SK-N-SH treated with all-trans-retinoic acid at 6 μM for 48 hours (cell line): ENCODE measurements around the gene MX2.

Experiments
- ATAC-seq: fragments of 200-7000 bp; cut with Tn5 transposase; 3 replicates; pipeline ENCODE4 v1.9.1; 2020; ENCODE audit warnings: mild to moderate bottlenecking, moderate library complexity
- ARNTL ChIP-seq: fragments of 450-650 bp; formaldehyde crosslinking; IDR thresholded peaks from 2 replicates; pipeline ENCODE4 v1.5.0; 2020; ENCODE audit warnings: low read depth, mild to moderate bottlenecking, moderate library complexity, borderline replicate concordance
- BACH2 ChIP-seq: fragments of 250-450 bp; sonication (Bioruptor Pico); IDR thresholded peaks from 2 replicates; pipeline ENCODE4 v1.9.0; 2021; ENCODE audit warnings: mild to moderate bottlenecking, borderline replicate concordance
- CSDC2 ChIP-seq: fragments of 250-450 bp; sonication (Bioruptor Pico); IDR thresholded peaks from 2 replicates; pipeline ENCODE4 v1.5.0; 2020; ENCODE audit warnings: mild to moderate bottlenecking, moderate library complexity
- ESRRG ChIP-seq: fragments of 250-450 bp; sonication (Bioruptor Pico); IDR thresholded peaks from 2 replicates; pipeline ENCODE4 v1.6.1; 2021; ENCODE audit warnings: mild to moderate bottlenecking
- GLIS3 ChIP-seq: fragments of 250-450 bp; sonication (Bioruptor Pico); IDR thresholded peaks from 2 replicates; pipeline ENCODE4 v1.5.0; 2020; ENCODE audit warnings: mild to moderate bottlenecking, moderate library complexity
- ISL1 ChIP-seq: fragments of 250-450 bp; sonication (Bioruptor Pico); IDR thresholded peaks from 2 replicates; pipeline ENCODE4 v2.1.2; 2022; ENCODE audit warnings: mild to moderate bottlenecking, moderate library complexity
- OSR1 ChIP-seq: fragments of 250-450 bp; sonication (Bioruptor Pico); IDR thresholded peaks from 2 replicates; pipeline ENCODE4 v1.8.0; 2022; ENCODE audit warnings: moderate library complexity, mild to moderate bottlenecking, inconsistent platforms
- RARB ChIP-seq: fragments of 250-450 bp; sonication (Bioruptor Pico); IDR thresholded peaks from 2 replicates; pipeline ENCODE4 v1.8.0; 2021; ENCODE audit warnings: mild to moderate bottlenecking, moderate library complexity
- SNAI2 ChIP-seq: fragments of 250-450 bp; sonication (Bioruptor Pico); IDR thresholded peaks from 2 replicates; pipeline ENCODE4 v1.5.0; 2020; ENCODE audit warnings: mild to moderate bottlenecking, moderate library complexity
- TCF4 ChIP-seq: fragments of 250-450 bp; sonication (Bioruptor Pico); IDR thresholded peaks from 2 replicates; pipeline ENCODE4 v1.8.0; 2021; ENCODE audit warnings: mild to moderate bottlenecking, moderate library complexity, borderline replicate concordance
- TOX ChIP-seq: fragments of 250-450 bp; sonication (Bioruptor Pico); IDR thresholded peaks from 2 replicates; pipeline ENCODE4 v1.8.0; 2021; ENCODE audit warnings: mild to moderate bottlenecking, moderate library complexity, borderline replicate concordance
- ZC3H10 ChIP-seq: fragments of 250-450 bp; sonication (Bioruptor Pico); IDR thresholded peaks from 2 replicates; pipeline ENCODE4 v1.5.1; 2021; ENCODE audit warnings: mild to moderate bottlenecking, moderate library complexity
- ZFP3 ChIP-seq: fragments of 250-450 bp; sonication (Bioruptor Pico); IDR thresholded peaks from 2 replicates; pipeline ENCODE4 v1.5.0; 2020; ENCODE audit warnings: mild to moderate bottlenecking, moderate library complexity
- ZNF565 ChIP-seq: fragments of 450-650 bp; formaldehyde crosslinking; conservative IDR thresholded peaks from 2 replicates; pipeline ENCODE4 v1.5.0; 2020; ENCODE audit warnings: low read depth, mild to moderate bottlenecking, moderate library complexity
- TF ChIP-seq, protein P1 (sequence below): fragments of 250-450 bp; sonication (Bioruptor Pico); IDR thresholded peaks from 2 replicates; pipeline ENCODE4 v1.8.0; 2020; ENCODE audit warnings: mild to moderate bottlenecking, moderate library complexity, borderline replicate concordance
- TF ChIP-seq, protein P2 (sequence below): fragments of 250-450 bp; sonication (Bioruptor Pico); IDR thresholded peaks from 2 replicates; pipeline ENCODE4 v1.5.1; 2021; ENCODE audit warnings: mild to moderate bottlenecking, moderate library complexity
- TF ChIP-seq, protein P3 (sequence below): fragments of 250-450 bp; sonication (Bioruptor Pico); IDR thresholded peaks from 2 replicates; pipeline ENCODE4 v1.5.0; 2020; ENCODE audit warnings: mild to moderate bottlenecking, moderate library complexity
- TF ChIP-seq, protein P4 (sequence below): fragments of 250-450 bp; sonication (Bioruptor Pico); IDR thresholded peaks from 2 replicates; pipeline ENCODE4 v1.5.1; 2020; ENCODE audit warnings: low read depth, mild to moderate bottlenecking, moderate library complexity

MX2 gene

DNA sequence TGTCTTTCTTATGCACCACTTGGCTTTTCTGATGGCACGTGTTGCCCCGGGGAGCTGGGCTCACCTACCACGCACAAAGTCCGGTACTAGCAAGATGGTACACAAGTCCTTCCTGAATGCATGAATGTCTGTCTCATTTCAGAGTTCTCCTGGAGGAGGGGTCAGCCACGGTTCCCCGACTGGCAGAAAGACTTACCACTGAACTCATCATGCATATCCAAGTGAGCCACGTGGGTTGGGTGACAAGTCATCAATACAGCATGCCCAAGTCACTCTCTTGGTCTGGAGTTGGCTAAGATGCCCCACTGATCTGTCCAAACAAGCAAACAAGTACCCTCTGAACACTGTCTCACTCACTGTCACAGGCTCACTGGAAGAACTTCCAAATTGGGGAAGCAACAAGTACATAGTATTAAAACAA is 35.7 kb downstream of the MX2 start:
- ATAC-seq: no peak

DNA sequence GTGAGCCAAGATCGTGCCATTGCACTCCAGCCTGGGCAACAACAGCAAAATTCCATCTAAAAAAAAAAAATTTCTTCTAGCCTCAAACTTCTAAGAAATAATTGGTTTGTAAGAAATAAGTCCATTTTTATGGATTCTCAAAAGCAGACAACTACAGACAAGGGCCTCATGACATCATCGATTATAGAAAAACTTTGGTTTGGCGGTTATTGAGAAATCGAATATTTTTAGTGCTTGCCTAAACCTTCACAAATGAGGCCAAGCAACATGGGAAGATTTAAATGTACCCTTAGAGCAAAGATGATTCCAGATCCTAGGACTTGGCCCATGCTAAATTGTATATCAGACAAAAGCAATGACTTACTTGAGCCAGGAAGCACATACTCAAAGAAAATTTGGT is 36.4 kb downstream of the MX2 start:
- ATAC-seq: no peak
- TF ChIP-seq CSDC2: no peak
- no peak for TF ChIP-seq OSR1
- no peak for TF ChIP-seq GLIS3 (CRISPR knock-in tag)
- TF ChIP-seq ESRRG: no peak
- TF ChIP-seq BACH2 (CRISPR knock-in tag): no peak
- TF ChIP-seq, protein P1, sequence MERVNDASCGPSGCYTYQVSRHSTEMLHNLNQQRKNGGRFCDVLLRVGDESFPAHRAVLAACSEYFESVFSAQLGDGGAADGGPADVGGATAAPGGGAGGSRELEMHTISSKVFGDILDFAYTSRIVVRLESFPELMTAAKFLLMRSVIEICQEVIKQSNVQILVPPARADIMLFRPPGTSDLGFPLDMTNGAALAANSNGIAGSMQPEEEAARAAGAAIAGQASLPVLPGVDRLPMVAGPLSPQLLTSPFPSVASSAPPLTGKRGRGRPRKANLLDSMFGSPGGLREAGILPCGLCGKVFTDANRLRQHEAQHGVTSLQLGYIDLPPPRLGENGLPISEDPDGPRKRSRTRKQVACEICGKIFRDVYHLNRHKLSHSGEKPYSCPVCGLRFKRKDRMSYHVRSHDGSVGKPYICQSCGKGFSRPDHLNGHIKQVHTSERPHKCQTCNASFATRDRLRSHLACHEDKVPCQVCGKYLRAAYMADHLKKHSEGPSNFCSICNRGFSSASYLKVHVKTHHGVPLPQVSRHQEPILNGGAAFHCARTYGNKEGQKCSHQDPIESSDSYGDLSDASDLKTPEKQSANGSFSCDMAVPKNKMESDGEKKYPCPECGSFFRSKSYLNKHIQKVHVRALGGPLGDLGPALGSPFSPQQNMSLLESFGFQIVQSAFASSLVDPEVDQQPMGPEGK: no peak
- TF ChIP-seq, protein P2, sequence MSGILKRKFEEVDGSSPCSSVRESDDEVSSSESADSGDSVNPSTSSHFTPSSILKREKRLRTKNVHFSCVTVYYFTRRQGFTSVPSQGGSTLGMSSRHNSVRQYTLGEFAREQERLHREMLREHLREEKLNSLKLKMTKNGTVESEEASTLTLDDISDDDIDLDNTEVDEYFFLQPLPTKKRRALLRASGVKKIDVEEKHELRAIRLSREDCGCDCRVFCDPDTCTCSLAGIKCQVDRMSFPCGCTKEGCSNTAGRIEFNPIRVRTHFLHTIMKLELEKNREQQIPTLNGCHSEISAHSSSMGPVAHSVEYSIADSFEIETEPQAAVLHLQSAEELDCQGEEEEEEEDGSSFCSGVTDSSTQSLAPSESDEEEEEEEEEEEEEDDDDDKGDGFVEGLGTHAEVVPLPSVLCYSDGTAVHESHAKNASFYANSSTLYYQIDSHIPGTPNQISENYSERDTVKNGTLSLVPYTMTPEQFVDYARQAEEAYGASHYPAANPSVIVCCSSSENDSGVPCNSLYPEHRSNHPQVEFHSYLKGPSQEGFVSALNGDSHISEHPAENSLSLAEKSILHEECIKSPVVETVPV (CRISPR knock-in tag): no peak
- TF ChIP-seq TOX (CRISPR knock-in tag): no peak
- no peak for TF ChIP-seq ZNF565 (CRISPR knock-in tag)
- TF ChIP-seq, protein P3, sequence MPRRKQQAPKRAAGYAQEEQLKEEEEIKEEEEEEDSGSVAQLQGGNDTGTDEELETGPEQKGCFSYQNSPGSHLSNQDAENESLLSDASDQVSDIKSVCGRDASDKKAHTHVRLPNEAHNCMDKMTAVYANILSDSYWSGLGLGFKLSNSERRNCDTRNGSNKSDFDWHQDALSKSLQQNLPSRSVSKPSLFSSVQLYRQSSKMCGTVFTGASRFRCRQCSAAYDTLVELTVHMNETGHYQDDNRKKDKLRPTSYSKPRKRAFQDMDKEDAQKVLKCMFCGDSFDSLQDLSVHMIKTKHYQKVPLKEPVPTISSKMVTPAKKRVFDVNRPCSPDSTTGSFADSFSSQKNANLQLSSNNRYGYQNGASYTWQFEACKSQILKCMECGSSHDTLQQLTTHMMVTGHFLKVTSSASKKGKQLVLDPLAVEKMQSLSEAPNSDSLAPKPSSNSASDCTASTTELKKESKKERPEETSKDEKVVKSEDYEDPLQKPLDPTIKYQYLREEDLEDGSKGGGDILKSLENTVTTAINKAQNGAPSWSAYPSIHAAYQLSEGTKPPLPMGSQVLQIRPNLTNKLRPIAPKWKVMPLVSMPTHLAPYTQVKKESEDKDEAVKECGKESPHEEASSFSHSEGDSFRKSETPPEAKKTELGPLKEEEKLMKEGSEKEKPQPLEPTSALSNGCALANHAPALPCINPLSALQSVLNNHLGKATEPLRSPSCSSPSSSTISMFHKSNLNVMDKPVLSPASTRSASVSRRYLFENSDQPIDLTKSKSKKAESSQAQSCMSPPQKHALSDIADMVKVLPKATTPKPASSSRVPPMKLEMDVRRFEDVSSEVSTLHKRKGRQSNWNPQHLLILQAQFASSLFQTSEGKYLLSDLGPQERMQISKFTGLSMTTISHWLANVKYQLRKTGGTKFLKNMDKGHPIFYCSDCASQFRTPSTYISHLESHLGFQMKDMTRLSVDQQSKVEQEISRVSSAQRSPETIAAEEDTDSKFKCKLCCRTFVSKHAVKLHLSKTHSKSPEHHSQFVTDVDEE (CRISPR knock-in tag): no peak
- TF ChIP-seq, protein P4, sequence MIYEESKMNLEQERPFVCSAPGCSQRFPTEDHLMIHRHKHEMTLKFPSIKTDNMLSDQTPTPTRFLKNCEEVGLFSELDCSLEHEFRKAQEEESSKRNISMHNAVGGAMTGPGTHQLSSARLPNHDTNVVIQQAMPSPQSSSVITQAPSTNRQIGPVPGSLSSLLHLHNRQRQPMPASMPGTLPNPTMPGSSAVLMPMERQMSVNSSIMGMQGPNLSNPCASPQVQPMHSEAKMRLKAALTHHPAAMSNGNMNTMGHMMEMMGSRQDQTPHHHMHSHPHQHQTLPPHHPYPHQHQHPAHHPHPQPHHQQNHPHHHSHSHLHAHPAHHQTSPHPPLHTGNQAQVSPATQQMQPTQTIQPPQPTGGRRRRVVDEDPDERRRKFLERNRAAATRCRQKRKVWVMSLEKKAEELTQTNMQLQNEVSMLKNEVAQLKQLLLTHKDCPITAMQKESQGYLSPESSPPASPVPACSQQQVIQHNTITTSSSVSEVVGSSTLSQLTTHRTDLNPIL (CRISPR knock-in tag): no peak
- no peak for TF ChIP-seq ZC3H10 (CRISPR knock-in tag)
- no peak for TF ChIP-seq RARB
- no peak for TF ChIP-seq ARNTL (CRISPR knock-in tag)
- no peak for TF ChIP-seq SNAI2 (CRISPR knock-in tag)
- no peak for TF ChIP-seq ZFP3 (CRISPR knock-in tag)

More for the DNA sequence above, 35.7 kb downstream of the MX2 start:
- TF ChIP-seq, protein P4 (CRISPR knock-in tag): no peak
- no peak for TF ChIP-seq ISL1 (CRISPR knock-in tag)
- no peak for TF ChIP-seq ZFP3 (CRISPR knock-in tag)
- TF ChIP-seq GLIS3 (CRISPR knock-in tag): no peak
- no peak for TF ChIP-seq ZC3H10 (CRISPR knock-in tag)
- TF ChIP-seq, protein P2 (CRISPR knock-in tag): no peak
- TF ChIP-seq TCF4 (CRISPR knock-in tag): no peak
- TF ChIP-seq RARB: no peak
- TF ChIP-seq ZNF565 (CRISPR knock-in tag): no peak
- no peak for TF ChIP-seq BACH2 (CRISPR knock-in tag)
- TF ChIP-seq ARNTL (CRISPR knock-in tag): no peak
- no peak for TF ChIP-seq ESRRG
- TF ChIP-seq, protein P3 (CRISPR knock-in tag): no peak
- TF ChIP-seq, protein P1: no peak
- TF ChIP-seq, all 23 proteins: peak for 0
